ENCODE results near the gene CPSF3.

Gene CPSF3

GRCh38 chr2:9422321-9423099 is 944 bp upstream of the CPSF3 start:
- peak in 2 of 4 experiments; percentile 16 to 27 for DNase-seq

- DNase-seq, result no peak
Observed at GRCh38 chr2:9423922-9424272, 443 bp downstream of the CPSF3 start.

GRCh38 chr2:9424447-9425164 is 1.2 kb downstream of the CPSF3 start:
- DNase-seq, result no peak

- no peak for DNase-seq
Observed at GRCh38 chr2:9428965-9429577, 5.6 kb downstream of the CPSF3 start.

- no peak for DNase-seq
Observed at GRCh38 chr2:9430316-9431293, 7.2 kb downstream of the CPSF3 start.

- DNase-seq, result no peak
Observed at GRCh38 chr2:9434489-9434888, 11.0 kb downstream of the CPSF3 start.

- DNase-seq, result no peak
Observed at GRCh38 chr2:9439536-9439935, 16.1 kb downstream of the CPSF3 start.

GRCh38 chr2:9440058-9440727 is 16.7 kb downstream of the CPSF3 start:
- no peak for DNase-seq

- no peak for DNase-seq
Observed at GRCh38 chr2:9441556-9441955, 18.1 kb downstream of the CPSF3 start.

- no peak for DNase-seq
Observed at GRCh38 chr2:9443526-9443925, 20.1 kb downstream of the CPSF3 start.

GRCh38 chr2:9445089-9445488 is 21.6 kb downstream of the CPSF3 start:
- no peak for DNase-seq

- DNase-seq, result no peak
Observed at GRCh38 chr2:9451231-9451630, 27.8 kb downstream of the CPSF3 start.

- no peak for DNase-seq
Observed at GRCh38 chr2:9460441-9461017, 37.1 kb downstream of the CPSF3 start.

- DNase-seq, result no peak
Observed at GRCh38 chr2:9461079-9461478, 37.6 kb downstream of the CPSF3 start.

GRCh38 chr2:9462313-9462712 is 38.9 kb downstream of the CPSF3 start:
- no peak for DNase-seq

GRCh38 chr2:9462886-9463697 is 39.6 kb downstream of the CPSF3 start:
- no peak for DNase-seq

GRCh38 chr2:9463698-9464034 is 40.2 kb downstream of the CPSF3 start:
- DNase-seq, result no peak

GRCh38 chr2:9465170-9465569 is 41.7 kb downstream of the CPSF3 start:
- DNase-seq, result no peak

- no peak for DNase-seq
Observed at GRCh38 chr2:9466147-9466683, 42.8 kb downstream of the CPSF3 start.

GRCh38 chr2:9467687-9468086 is 44.2 kb downstream of the CPSF3 start:
- DNase-seq, result no peak

- DNase-seq, result no peak
Observed at GRCh38 chr2:9471206-9471605, 47.8 kb downstream of the CPSF3 start.

All from activated naive CD4-positive, alpha-beta T cell (primary cell).